GM21825 (cell line): ENCODE results near the gene CHIA.

Experiments
- ATAC-seq: cut with Tn5 transposase; IDR thresholded peaks from one replicate; pipeline ENCODE4 v1.9.1; 2021; ENCODE audit warnings: mild to moderate bottlenecking, moderate library complexity; ENCODE audit not compliant: unreplicated experiment

Gene CHIA

GRCh38 chr1:111290630-111291029 lies at the start of gene CHIA:
CHIA (plus strand) TSS chr1:111290851; CDS start chr1:111310468, 19,617 bp downstream.
- no peak for ATAC-seq

DNA sequence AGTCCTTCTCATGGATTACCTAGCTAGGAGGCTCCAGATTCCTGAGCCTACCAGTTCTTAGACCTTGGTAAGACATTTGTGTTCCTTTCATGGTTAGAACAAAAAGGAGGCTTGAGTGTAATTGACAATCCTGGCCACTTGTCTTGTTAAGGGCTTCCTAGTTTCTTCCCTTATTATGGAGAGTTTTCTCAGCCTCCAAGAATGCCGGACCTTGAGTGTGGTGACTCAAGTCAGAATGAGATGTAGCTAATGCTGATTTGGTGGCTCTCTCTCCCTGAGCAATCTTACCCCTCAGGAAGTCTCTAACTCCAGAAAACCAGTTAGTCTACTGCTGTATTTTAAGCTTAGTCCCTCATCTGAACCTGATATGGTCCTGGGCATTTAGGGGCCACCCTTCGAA lies 48.9 kb upstream of the CHIA start:
- ATAC-seq: no peak

DNA sequence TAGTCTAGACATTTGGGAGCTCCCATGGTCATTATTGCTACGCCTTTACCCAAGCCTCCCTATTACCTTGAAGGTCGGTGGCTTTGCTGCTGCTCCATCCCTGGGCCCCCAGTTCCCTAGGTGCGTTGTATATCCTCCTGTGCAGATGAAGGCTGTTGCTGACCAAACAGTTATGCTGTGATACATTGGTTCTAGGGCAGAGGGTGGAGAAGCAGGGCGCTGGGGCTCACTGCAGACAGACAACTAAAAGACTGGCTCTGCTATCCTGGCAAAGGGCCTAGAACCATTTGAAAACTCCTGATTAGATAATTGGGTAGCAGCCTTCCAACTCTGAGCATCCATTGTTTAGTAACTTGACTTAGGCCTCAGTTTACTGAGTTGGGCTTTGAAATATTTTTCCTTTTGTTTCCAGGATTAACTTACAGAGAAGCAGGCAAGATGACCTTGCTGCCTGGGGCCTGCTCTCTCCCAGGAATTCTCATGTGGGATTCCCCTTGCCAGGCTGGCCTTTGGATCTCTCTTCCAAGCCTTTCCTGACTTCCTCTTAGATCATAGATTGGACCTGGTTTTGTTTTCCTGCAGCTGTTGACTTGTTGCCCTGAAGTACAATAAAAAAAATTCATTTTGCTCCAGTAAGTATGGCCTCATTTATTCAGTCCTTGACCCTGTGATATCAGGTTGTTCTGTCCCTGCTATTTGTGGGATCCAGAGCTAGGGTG lies 47.7 kb upstream of the CHIA start:
- no peak for ATAC-seq

GRCh38 chr1:111247125-111247838 lies 43.4 kb upstream of the CHIA start:
- ATAC-seq: no peak

DNA sequence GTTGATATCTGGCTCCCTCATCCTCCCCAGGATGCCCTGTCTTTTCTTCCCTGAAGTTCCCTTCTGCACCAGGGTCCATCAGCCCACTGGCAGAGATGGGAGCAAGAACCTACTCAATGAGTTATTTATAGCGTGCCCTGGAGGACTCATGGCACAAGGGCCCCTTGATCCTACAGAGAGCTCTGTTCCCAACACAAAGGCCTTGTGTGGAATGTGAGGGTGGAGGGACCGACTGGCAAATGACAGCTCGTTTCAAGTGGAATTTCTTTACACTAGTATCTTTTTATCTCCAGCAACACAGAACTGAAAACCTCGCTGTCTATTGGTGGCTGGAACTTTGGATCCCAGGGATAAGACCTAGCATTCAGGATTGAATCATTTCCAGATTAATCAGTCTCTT lies 40.7 kb upstream of the CHIA start:
- no peak for ATAC-seq

- ATAC-seq: no peak
Observed at GRCh38 chr1:111251570-111251969, 39.1 kb upstream of the CHIA start.

DNA sequence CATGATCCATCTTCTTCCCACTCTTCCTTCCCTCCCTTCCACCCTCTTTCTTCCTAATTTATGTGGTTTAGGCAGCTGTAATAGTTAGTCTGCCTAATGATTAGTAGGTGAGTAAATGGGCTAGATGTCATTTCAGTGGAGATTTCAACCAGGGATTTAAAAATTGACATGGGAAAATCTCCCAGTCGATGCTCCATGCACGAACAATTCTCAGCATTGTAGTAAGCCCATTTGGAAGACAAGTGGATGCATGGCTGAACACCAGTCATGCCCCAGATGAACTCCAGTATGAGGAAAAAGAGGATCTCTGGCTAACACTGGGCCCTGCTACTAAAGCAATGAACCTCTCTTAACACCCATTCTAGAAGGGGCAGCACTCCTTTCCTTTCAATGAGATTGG lies 37.9 kb upstream of the CHIA start:
- ATAC-seq: no peak

DNA sequence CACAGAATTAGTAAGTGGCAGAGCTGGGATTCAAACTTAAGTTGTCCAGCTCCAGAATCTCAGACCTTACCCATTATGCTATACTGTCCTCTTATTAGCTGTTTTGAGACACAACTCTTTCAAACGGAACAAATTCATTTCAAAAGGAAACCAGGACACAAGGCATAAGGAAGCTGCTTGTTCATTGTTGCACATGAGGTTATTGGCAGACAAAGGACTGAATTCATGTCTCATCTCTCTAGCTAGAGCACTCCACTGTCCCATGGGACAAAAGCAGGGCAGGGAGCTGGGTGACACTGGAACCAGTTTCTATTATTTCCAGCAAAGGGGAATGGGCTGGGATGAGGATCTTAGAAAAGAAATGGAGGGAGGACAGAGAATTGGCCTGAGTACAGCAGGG lies 36.8 kb upstream of the CHIA start:
- no peak for ATAC-seq

DNA sequence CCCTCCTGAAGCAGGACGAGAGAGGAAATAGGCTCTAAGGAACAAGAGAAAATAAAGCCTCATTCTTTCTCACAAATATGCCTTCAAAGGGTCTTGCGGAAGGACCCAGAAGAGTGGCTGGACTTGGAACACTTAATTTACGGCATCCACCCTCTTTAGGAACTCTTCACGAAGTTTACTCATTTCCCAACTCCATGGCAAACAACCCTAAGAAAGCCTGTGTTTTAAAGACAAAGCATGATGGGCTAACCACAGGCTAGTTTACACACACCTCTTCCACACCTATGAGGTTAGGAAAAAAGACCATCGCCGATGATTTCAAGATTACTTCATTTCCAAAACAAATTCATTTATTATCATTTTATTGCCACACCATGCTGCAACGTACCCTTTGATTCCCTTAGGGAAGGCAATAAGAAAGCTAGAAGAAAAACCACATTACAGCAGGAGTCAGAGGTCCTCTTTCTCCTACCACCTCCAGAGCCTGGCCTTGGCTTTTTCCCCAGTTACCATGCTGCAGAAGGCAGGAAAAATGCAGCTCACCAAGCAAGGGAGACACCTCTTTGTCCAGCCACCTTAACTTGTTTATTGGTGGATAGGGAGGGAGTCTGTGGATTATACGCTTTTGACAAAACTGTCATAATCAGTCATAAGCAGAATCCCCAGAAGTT lies 33.5 kb upstream of the CHIA start:
- ATAC-seq: no peak

DNA sequence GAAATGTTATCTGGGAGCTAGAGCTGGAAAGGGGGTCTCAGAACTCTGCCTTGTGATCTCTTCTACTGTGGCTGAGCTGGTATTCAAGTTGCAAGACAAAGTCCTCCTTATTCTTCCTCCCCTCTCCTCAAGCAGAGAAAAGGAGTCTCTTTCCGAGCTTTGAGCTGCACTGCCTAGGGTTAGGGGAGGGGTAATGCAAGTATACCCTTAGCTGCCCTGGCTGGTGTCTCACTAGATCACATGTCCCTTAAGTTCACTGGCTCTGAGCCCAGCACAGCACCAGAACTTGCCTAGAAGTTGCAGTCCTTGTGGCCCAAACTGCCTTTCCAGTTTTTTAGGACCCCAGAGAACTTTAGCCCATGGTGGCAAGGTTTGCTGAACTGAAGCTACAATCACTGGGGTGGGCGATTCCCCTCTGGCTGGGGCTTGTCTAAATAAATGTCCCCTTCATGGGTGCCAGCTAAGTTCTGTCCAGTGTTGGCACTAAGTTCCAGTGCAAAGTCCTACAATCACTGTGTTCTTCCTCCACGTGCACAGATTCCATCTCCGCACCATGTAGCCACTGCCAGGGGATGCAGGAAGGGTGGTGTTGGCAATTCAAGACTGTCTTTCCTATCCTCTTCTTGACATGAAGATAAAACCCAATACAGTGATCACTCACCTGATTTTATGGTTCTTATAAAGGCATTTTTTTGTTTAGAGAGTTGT lies 22.7 kb upstream of the CHIA start:
- no peak for ATAC-seq

- no peak for ATAC-seq
Observed at GRCh38 chr1:111269825-111270406, 20.7 kb upstream of the CHIA start.

GRCh38 chr1:111270771-111271463 lies 19.7 kb upstream of the CHIA start:
- no peak for ATAC-seq

GRCh38 chr1:111271464-111271801 lies 19.2 kb upstream of the CHIA start:
- no peak for ATAC-seq

DNA sequence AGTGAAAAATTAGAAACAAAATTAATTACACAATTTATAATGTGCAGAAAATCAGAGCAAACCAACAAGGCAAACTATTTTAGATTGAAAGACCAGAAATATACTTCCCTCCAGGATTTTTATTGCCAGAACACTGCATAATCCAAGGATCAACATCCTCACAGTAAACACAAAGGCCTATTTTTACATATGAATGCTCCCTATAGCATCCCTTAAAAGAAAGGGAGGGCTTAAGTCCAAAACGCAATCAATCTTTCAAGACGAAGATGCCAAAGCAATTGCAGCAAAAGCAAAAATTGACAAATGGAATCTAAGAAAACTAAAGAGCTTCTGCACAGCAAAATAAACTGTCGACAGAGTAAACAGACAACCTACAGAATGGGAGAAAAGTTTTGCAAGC lies 18.6 kb upstream of the CHIA start:
- no peak for ATAC-seq

GRCh38 chr1:111274653-111275052 lies 16.0 kb upstream of the CHIA start:
- ATAC-seq: no peak

DNA sequence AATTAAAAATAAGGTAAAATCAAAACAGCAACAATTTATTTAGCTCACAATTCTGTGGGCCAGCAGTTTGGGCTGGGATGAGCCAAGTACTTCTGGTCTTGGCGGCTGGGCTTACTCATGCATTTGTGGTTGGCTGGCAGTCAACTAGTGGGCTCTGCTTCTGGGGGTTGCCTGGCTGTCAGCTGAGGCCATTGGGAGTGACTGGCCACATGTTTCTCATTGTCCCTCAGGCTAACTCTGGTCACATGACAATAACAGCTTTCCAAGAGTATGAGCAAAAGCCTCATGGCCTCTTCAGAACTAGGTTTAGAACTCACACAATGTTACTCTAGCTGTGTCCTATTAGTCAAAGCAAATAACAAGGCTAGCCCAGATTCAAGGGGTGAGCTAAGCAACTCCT lies 15.6 kb upstream of the CHIA start:
- ATAC-seq: no peak

DNA sequence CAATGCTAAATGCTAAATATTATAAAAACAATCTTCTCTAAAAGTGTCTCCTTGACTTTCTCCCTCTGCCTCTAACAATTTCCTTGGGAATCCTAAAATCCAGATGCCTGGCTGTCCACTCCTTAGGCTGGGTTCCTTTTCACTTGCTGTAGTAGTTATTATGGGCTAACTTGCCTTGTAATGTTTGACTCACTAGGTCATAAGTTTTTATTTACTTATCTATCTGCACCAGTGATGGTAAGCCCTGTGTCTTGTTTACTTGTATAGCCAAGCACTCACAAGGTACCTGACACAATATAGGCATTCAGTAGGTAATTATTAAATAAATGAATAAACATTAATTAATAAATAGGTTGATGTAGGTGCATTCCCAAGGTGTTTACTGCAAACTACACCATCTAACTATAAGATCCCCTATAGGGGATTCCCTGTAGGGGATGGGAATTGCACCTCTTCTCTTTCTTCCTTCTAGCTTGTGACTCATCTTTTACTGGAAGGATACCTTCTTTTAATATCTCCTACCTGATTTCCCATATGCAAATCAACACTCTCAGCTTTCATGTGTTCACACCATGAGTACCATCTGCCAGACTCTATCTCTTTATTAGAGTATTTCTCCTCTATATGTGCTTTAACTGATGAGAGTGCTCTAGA lies 14.7 kb upstream of the CHIA start:
- no peak for ATAC-seq

DNA sequence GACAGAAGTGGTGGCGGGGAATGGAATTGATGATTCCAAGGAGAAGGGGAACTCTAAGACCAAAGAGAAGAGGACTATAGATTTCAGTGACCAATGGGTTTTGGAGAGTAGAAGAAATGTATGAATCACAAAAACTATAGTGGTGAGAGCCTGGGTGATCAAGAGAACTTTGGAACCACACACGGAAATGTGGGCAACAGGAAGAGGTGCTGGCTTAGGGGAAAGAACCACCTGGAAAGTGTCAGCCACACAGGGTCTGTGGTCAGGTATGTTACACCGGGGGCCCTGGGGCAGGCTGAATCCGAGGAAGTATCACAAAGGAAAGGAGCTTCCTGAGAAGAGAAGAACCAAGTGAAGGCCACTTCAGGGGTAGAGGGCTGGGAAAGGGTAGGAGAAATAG lies 11.5 kb upstream of the CHIA start:
- ATAC-seq: no peak

DNA sequence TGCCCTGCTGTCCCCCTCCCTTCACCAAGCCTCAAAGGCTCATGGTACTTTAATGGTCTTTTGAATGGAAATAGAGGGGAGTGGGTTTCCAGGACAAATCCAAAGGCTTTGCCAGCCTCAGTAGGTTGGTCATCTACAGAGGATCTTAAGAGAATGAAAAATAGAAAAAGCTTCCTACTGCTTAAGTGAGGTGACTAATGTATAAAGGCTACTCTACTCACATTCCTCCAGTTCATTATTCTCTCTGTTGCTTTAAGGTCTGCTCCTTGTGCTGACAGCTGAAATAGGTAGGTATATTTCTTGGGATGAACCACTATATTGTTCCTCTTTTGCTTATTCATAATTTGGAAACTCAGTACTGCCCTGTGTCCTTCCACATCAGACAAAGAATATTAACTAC lies 10.4 kb upstream of the CHIA start:
- no peak for ATAC-seq

DNA sequence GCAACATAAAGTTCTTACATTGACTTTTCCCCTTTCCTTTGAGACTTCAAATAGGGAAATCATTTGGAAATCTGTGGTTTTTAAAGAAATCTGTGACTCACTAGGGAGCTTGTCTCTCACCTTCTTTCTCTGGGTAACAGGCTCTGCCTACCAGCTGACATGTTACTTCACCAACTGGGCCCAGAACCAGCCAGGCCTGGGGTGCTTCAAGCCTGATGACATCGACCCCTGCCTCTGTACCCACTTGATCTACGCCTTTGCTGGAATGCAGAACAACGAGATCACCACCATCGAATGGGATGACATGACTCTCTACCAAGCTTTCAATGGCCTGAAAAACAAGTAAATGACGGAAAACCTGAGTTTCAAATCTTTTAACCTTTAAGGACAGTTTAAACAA lies 9.2 kb upstream of the CHIA start:
- ATAC-seq: no peak
